ENCODE data around the gene TOMM6. TPM values are rescaled to one million over a fixed set of nuclear protein-coding genes. Genes with fewer than 3 reads are reported as not detected.
"Not testable (repeated sequence)": the region's sequence is repeated elsewhere in the genome, so short reads cannot be mapped to it uniquely, and the experiment has no call there.

Gene TOMM6
- total and polyA plus RNA-seq, 7 experiments from 2014 or later: 114 to 449 (median 134) TPM

- ChIA-PET CTCF (no interaction called here), POLR2A (interaction anchor here (2.1 kb wide), 1 partner anchor 12 kb away, joined by 8 read pairs; the partner anchor contains the start of gene TOMM6)
- H3K9me3 ChIP-seq (ENCODE audit: control insufficient read depth in 2 of 3, low read length in 3 of 3): no peaks in the 10 kb centered on the region
- intact Hi-C loops (cut with micrococcal nuclease): no loop called here
- Mint-ChIP-seq H3K4me1 (peaks cover 0 to 6% (median 0%) of the 10 kb centered on the region in 7 donors), H3K9me3 (peaks cover 0 to 2% (median 0%) of the 10 kb centered on the region in 11 donors), H3K27me3 (no peaks in the 10 kb centered on the region), H3K4me3 (no peak overlapping the region), H3K36me3 (peaks cover 0 to 10% (median 0%) of the 10 kb centered on the region in 5 donors), H3K27ac (no peak overlapping the region)
- H3K4me1 ChIP-seq (ENCODE audit: control insufficient read depth in 2 of 2, insufficient read depth in 2 of 2, low read length in 2 of 2): no peaks in the 10 kb centered on the region
- no peak overlapping the region for H3K4me3 ChIP-seq (ENCODE audit: low read length)
- ATAC-seq: no peak
- H3K27ac ChIP-seq (ENCODE audit: low read depth, low read length): no peak overlapping the region
- no peaks in the 10 kb centered on the region for H3K27me3 ChIP-seq (ENCODE audit: control insufficient read depth in 2 of 2, insufficient read depth in 2 of 2, low read length in 2 of 2)
- no peak for DNase-seq
- H3K36me3 ChIP-seq (ENCODE audit: control insufficient read depth in 2 of 3, insufficient read depth in 3 of 3, low read length in 3 of 3): peaks cover 0 to 13% (median 0%) of the 10 kb centered on the region in 3 experiments
These were observed 12.0 kb downstream of the TOMM6 start for GRCh38 chr6:41799559-41799911.

- peaks cover 0 to 4% (median 0%) of the 10 kb centered on the region in 7 donors for H3K4me1 Mint-ChIP-seq
- Histone ChIP-seq H3K36me3 (ENCODE audit: control insufficient read depth in 2 of 3, insufficient read depth in 3 of 3, low read length in 3 of 3) (peaks cover 0 to 9% (median 0%) of the 10 kb centered on the region in 3 experiments), H3K27ac (ENCODE audit: low read depth, low read length) (no peak overlapping the region), H3K4me1 (ENCODE audit: control insufficient read depth in 2 of 2, insufficient read depth in 2 of 2, low read length in 2 of 2) (no peaks in the 10 kb centered on the region), H3K9me3 (ENCODE audit: control insufficient read depth in 2 of 3, low read length in 3 of 3) (no peaks in the 10 kb centered on the region), H3K27me3 (ENCODE audit: control insufficient read depth in 2 of 2, insufficient read depth in 2 of 2, low read length in 2 of 2) (no peaks in the 10 kb centered on the region), H3K4me3 (ENCODE audit: low read length) (no peak overlapping the region)
- H3K4me3 Mint-ChIP-seq: no peak overlapping the region
- no peak for ATAC-seq
- no peaks in the 10 kb centered on the region for H3K27me3 Mint-ChIP-seq
- H3K9me3 Mint-ChIP-seq: peaks cover 0 to 2% (median 0%) of the 10 kb centered on the region in 11 donors
- CTCF ChIA-PET: interaction anchor here (0.9 to 1.6 kb wide), 4 partner anchors 14 to 368 kb away, joined by 3 to 4 read pairs (median 3); partner anchors contain the start of gene TOMM6
- intact Hi-C loops (cut with micrococcal nuclease): loop anchor here (1.0 to 5.0 kb wide), 3 partner anchors 243 to 366 kb away; no protein-coding TSS in a partner anchor
- H3K27ac Mint-ChIP-seq: no peak overlapping the region
- H3K36me3 Mint-ChIP-seq: peaks cover 0 to 5% (median 0%) of the 10 kb centered on the region in 5 donors
- POLR2A ChIA-PET: interaction anchor here (0.5 to 0.7 kb wide), 2 partner anchors 9 to 416 kb away, joined by 3 read pairs; partner anchors contain the start of gene MRPS10
- DNase-seq: no peak
These were observed 13.9 kb downstream of the TOMM6 start for GRCh38 chr6:41801380-41801779.

- Mint-ChIP-seq H3K4me3 (no peak overlapping the region), H3K4me1 (peaks cover 0 to 4% (median 0%) of the 10 kb centered on the region in 7 donors), H3K27me3 (no peaks in the 10 kb centered on the region), H3K36me3 (peaks cover 0 to 4% (median 0%) of the 10 kb centered on the region in 5 donors), H3K27ac (no peak overlapping the region), H3K9me3 (no peaks in the 10 kb centered on the region)
- no peak for ATAC-seq
- H3K27ac ChIP-seq (ENCODE audit: low read depth, low read length): no peak overlapping the region
- ChIA-PET CTCF (no interaction called here), POLR2A (no interaction called here)
- H3K27me3 ChIP-seq (ENCODE audit: control insufficient read depth in 2 of 2, insufficient read depth in 2 of 2, low read length in 2 of 2): no peaks in the 10 kb centered on the region
- H3K4me1 ChIP-seq (ENCODE audit: control insufficient read depth in 2 of 2, insufficient read depth in 2 of 2, low read length in 2 of 2): no peaks in the 10 kb centered on the region
- intact Hi-C loops (cut with micrococcal nuclease): no loop called here
- no peaks in the 10 kb centered on the region for H3K9me3 ChIP-seq (ENCODE audit: control insufficient read depth in 2 of 3, low read length in 3 of 3)
- H3K4me3 ChIP-seq (ENCODE audit: low read length): no peak overlapping the region
- no peaks in the 10 kb centered on the region for H3K36me3 ChIP-seq (ENCODE audit: control insufficient read depth in 2 of 3, insufficient read depth in 3 of 3, low read length in 3 of 3)
- DNase-seq: no peak
These were observed 18.6 kb downstream of the TOMM6 start for GRCh38 chr6:41805830-41806774.

GRCh38 chr6:41811095-41811494 lies 23.6 kb downstream of the TOMM6 start:
- Mint-ChIP-seq H3K4me3 (no peak overlapping the region), H3K9me3 (no peaks in the 10 kb centered on the region), H3K36me3 (peaks cover 0 to 4% (median 0%) of the 10 kb centered on the region in 5 donors), H3K4me1 (peaks cover 0 to 3% (median 0%) of the 10 kb centered on the region in 7 donors), H3K27ac (no peak overlapping the region), H3K27me3 (no peaks in the 10 kb centered on the region)
- no peak overlapping the region for H3K4me3 ChIP-seq (ENCODE audit: low read length)
- DNase-seq (no peak), ATAC-seq (no peak)
- no peaks in the 10 kb centered on the region for H3K36me3 ChIP-seq (ENCODE audit: control insufficient read depth in 2 of 3, insufficient read depth in 3 of 3, low read length in 3 of 3)
- CTCF ChIA-PET: no interaction called here
- POLR2A ChIA-PET: no interaction called here
- H3K27me3 ChIP-seq (ENCODE audit: control insufficient read depth in 2 of 2, insufficient read depth in 2 of 2, low read length in 2 of 2): no peaks in the 10 kb centered on the region
- no peak overlapping the region for H3K27ac ChIP-seq (ENCODE audit: low read depth, low read length)
- no peaks in the 10 kb centered on the region for H3K9me3 ChIP-seq (ENCODE audit: control insufficient read depth in 2 of 3, low read length in 3 of 3)
- intact Hi-C loops (cut with micrococcal nuclease): no loop called here
- no peaks in the 10 kb centered on the region for H3K4me1 ChIP-seq (ENCODE audit: control insufficient read depth in 2 of 2, insufficient read depth in 2 of 2, low read length in 2 of 2)

- H3K36me3 ChIP-seq (ENCODE audit: control insufficient read depth in 2 of 3, insufficient read depth in 3 of 3, low read length in 3 of 3); H3K27ac Mint-ChIP-seq; CTCF ChIA-PET; H3K4me1 Mint-ChIP-seq; H3K4me3 Mint-ChIP-seq; H3K4me1 ChIP-seq (ENCODE audit: control insufficient read depth in 2 of 2, insufficient read depth in 2 of 2, low read length in 2 of 2); ATAC-seq; H3K27ac ChIP-seq (ENCODE audit: low read depth, low read length); H3K27me3 Mint-ChIP-seq; POLR2A ChIA-PET; DNase-seq; H3K4me3 ChIP-seq (ENCODE audit: low read length); H3K27me3 ChIP-seq (ENCODE audit: control insufficient read depth in 2 of 2, insufficient read depth in 2 of 2, low read length in 2 of 2); intact Hi-C loops (cut with micrococcal nuclease); H3K36me3 Mint-ChIP-seq; H3K9me3 ChIP-seq (ENCODE audit: control insufficient read depth in 2 of 3, low read length in 3 of 3); H3K9me3 Mint-ChIP-seq: not testable (repeated sequence)
These were observed 24.5 kb downstream of the TOMM6 start for GRCh38 chr6:41811946-41812345.

- Mint-ChIP-seq H3K27ac (no peak overlapping the region), H3K36me3 (no peaks in the 10 kb centered on the region), H3K4me1 (peaks cover 0 to 5% (median 2%) of the 10 kb centered on the region in 7 donors), H3K9me3 (no peaks in the 10 kb centered on the region), H3K4me3 (no peak overlapping the region), H3K27me3 (no peaks in the 10 kb centered on the region)
- ChIA-PET CTCF (no interaction called here), POLR2A (interaction anchor here (0.6 to 0.8 kb wide), 4 partner anchors 13 to 293 kb away, joined by 3 read pairs; no protein-coding TSS in a partner anchor)
- Histone ChIP-seq H3K36me3 (ENCODE audit: control insufficient read depth in 2 of 3, insufficient read depth in 3 of 3, low read length in 3 of 3) (no peaks in the 10 kb centered on the region), H3K27me3 (ENCODE audit: control insufficient read depth in 2 of 2, insufficient read depth in 2 of 2, low read length in 2 of 2) (no peaks in the 10 kb centered on the region), H3K27ac (ENCODE audit: low read depth, low read length) (no peak overlapping the region), H3K9me3 (ENCODE audit: control insufficient read depth in 2 of 3, low read length in 3 of 3) (no peaks in the 10 kb centered on the region), H3K4me3 (ENCODE audit: low read length) (no peak overlapping the region), H3K4me1 (ENCODE audit: control insufficient read depth in 2 of 2, insufficient read depth in 2 of 2, low read length in 2 of 2) (no peaks in the 10 kb centered on the region)
- no peak for ATAC-seq
- no peak for DNase-seq
- intact Hi-C loops (cut with micrococcal nuclease): no loop called here
These were observed 26.0 kb downstream of the TOMM6 start for GRCh38 chr6:41813469-41813868.
